A549 treated with CpdA at 1 μM for 4 hours (cell line): Measurements from ENCODE around the gene ALS2CL. TPM values are rescaled to one million over a fixed set of nuclear protein-coding genes. Genes with fewer than 3 reads are reported as not detected.

Source experiments
- total RNA-seq: library from RNA; stranded (reverse); fragments of 200-300 nt; extraction: Qiagen RNA extraction; gene quantifications from 5 replicates; pipeline ENCODE4 v1.2.3, GENCODE V29; 2022; ENCODE audit warnings: low read depth

The ALS2CL gene, protein sequence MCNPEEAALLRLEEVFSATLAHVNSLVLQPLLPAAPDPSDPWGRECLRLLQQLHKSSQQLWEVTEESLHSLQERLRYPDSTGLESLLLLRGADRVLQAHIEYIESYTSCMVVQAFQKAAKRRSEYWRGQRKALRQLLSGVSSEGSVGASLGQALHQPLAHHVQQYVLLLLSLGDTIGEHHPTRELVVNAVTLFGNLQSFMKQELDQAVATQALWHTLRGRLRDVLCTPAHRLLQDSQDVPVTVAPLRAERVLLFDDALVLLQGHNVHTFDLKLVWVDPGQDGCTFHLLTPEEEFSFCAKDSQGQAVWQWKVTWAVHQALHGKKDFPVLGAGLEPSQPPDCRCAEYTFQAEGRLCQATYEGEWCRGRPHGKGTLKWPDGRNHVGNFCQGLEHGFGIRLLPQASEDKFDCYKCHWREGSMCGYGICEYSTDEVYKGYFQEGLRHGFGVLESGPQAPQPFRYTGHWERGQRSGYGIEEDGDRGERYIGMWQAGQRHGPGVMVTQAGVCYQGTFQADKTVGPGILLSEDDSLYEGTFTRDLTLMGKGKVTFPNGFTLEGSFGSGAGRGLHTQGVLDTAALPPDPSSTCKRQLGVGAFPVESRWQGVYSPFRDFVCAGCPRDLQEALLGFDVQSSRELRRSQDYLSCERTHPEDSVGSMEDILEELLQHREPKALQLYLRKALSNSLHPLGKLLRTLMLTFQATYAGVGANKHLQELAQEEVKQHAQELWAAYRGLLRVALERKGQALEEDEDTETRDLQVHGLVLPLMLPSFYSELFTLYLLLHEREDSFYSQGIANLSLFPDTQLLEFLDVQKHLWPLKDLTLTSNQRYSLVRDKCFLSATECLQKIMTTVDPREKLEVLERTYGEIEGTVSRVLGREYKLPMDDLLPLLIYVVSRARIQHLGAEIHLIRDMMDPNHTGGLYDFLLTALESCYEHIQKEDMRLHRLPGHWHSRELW
- total RNA-seq = 5.4 to 8.5 TPM (median 6.2 TPM) in 5 replicates

DNA sequence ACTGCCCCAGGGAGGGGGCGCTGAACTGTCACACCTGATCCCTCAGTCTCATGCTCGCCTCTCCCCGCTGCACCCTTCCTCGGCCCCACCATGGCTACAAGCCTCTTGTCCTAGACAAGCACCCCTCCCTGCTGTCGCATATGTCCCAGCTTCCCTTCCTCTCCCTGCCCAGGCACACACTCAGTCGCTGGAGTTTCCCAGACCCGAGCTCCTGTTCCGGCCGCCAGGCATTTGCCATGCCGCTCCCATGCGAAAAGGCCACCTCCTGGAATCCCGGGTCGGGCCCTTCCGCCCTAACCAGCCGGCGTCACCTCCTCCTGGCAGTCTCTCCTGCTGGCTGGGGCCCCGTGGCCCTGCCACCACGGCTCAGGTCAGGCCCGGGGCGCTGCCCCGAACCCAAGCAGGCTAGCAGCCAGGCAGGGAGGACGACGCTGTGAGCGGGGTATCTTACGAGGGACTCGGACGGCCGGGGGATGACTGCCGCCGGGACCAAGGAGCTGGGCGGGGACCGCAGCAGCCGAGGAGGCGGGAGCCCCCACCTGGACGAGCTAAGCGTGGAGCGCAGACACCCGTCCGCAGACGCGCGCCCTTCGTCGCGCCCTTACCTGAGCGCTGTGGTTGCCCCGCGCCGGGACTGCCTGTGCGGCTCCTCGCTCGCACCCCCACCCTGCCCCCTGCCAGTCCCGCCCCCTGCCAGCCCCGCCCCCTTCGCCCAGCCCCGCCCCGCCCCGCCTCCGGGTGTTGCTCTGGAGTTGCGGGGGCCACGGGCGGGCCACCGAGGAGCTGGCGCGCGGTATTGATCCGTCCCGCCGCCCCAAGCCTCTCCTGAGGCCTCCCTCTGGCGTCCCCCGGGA lies at the start of gene ALS2CL:
Gene ALS2CL (minus strand): TSS at position 642 of the 854 bp plus-strand sequence. CDS start 4,239 bp downstream, outside the sequence.

GRCh38 chr3:46717447-46718231 lies 24.2 kb upstream of the ALS2CL start, which contains the start of gene PRSS50:
TSS of gene PRSS50 (minus strand) at chr3:46717869. CDS start at chr3:46717824, 45 bp downstream.

DNA sequence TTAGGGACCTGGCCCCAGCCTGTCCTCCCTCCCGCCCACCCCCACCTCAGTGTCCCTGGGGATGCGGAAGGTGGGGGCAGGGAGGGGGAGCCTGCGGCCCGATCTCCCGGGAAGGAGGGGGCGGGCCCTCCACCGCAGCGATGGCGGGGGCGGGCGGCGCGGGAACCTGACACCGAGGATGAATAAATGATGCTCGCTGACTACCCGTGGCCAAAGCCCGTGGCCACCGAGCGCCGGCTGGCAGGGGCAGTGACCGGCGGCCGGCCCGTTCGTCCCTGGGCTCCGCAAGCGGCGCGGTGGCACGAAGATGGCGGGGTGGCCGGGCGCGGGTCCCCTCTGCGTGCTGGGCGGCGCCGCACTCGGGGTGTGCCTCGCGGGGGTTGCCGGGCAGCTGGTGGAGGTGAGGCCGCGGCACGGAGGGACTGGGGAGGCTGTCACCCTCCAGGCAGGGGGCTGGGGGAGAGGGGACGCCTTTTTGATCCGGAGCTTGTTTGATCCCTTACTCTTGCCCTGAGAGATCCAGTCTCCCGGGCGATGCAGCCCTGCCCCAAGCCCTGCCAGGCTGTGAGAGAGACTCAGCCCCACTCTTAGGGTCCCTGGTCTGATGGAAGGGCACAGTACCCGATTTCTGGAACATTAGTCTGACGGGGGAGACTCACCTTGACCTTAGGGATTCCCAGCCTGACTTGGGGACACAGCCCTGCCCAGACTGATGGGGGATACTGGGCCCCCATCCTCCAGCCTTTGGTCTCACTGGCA lies 7.9 kb upstream of the ALS2CL start, which contains the start of gene TMIE:
Gene TMIE (plus strand): TSS at position 212 of the 759 bp plus-strand sequence. CDS start 96 bp downstream, at position 308.

Other genes with a start within 250 kb of the ALS2CL start
- 0.07 TPM in 1 of 5 replicates, not detected in the others for gene LTF, start 228.8 kb downstream of the ALS2CL start, total RNA-seq
- gene RTP3, start 195.7 kb downstream of the ALS2CL start, total RNA-seq = not detected in 5 replicates
- not detected in 5 replicates for gene LRRC2, start 127.4 kb downstream of the ALS2CL start, total RNA-seq
- not detected in 5 replicates for gene FAM240A, start 81.2 kb downstream of the ALS2CL start, total RNA-seq
- 0.06 to 0.17 TPM (median 0.16 TPM) in 3 of 5 replicates, not detected in the others for gene TMIE, start 7.7 kb upstream of the ALS2CL start, total RNA-seq
- gene PRSS50, start 24.2 kb upstream of the ALS2CL start, total RNA-seq = not detected in 5 replicates
- 0.18 TPM in 1 of 5 replicates, not detected in the others for gene MYL3, start 169.8 kb upstream of the ALS2CL start, total RNA-seq
- gene PTH1R, start 184.0 kb upstream of the ALS2CL start, total RNA-seq = 0.37 to 0.52 TPM (median 0.48 TPM) in 4 of 5 replicates, not detected in the other